GM21423 (cell line): ENCODE results near the gene BRPF1.

Experiments
- ATAC-seq: cut with Tn5 transposase; IDR thresholded peaks from one replicate; pipeline ENCODE4 v1.9.1; 2021; ENCODE audit warnings: mild to moderate bottlenecking, moderate library complexity; ENCODE audit not compliant: unreplicated experiment

Gene BRPF1

GRCh38 chr3:9731206-9732079 is at the start of gene BRPF1:
TSS of gene BRPF1 (plus strand) at chr3:9731735. CDS start at chr3:9734141, 2,406 bp downstream.
- ATAC-seq: peak; percentile 94

- no peak for ATAC-seq
These were observed 49.4 kb upstream of the BRPF1 start for GRCh38 chr3:9682096-9682495.

GRCh38 chr3:9683426-9683825 is 48.1 kb upstream of the BRPF1 start:
- ATAC-seq: no peak

GRCh38 chr3:9685216-9686049 is 46.1 kb upstream of the BRPF1 start:
- no peak for ATAC-seq

- no peak for ATAC-seq
These were observed 45.4 kb upstream of the BRPF1 start for GRCh38 chr3:9686050-9686550.

- no peak for ATAC-seq
These were observed 44.8 kb upstream of the BRPF1 start for GRCh38 chr3:9686703-9687102.

- no peak for ATAC-seq
These were observed 44.0 kb upstream of the BRPF1 start for GRCh38 chr3:9687514-9687913.

- ATAC-seq: no peak
These were observed 42.6 kb upstream of the BRPF1 start for GRCh38 chr3:9688961-9689360.

GRCh38 chr3:9689757-9690156 is 41.8 kb upstream of the BRPF1 start:
- no peak for ATAC-seq

- ATAC-seq: peak; percentile 98
These were observed 40.8 kb upstream of the BRPF1 start for GRCh38 chr3:9690451-9691450.

- ATAC-seq: no peak
These were observed 39.9 kb upstream of the BRPF1 start for GRCh38 chr3:9691636-9692035.

GRCh38 chr3:9692416-9692815 is 39.1 kb upstream of the BRPF1 start:
- no peak for ATAC-seq

- no peak for ATAC-seq
These were observed 36.2 kb upstream of the BRPF1 start for GRCh38 chr3:9695345-9695744.

GRCh38 chr3:9695746-9696145 is 35.8 kb upstream of the BRPF1 start:
- ATAC-seq: no peak

GRCh38 chr3:9696480-9697220 is 34.9 kb upstream of the BRPF1 start:
- no peak for ATAC-seq

- no peak for ATAC-seq
These were observed 33.6 kb upstream of the BRPF1 start for GRCh38 chr3:9697892-9698291.

GRCh38 chr3:9698293-9698692 is 33.2 kb upstream of the BRPF1 start:
- no peak for ATAC-seq

GRCh38 chr3:9700536-9700935 is 31.0 kb upstream of the BRPF1 start:
- ATAC-seq: no peak

GRCh38 chr3:9701006-9701405 is 30.5 kb upstream of the BRPF1 start:
- no peak for ATAC-seq

- ATAC-seq: no peak
These were observed 29.8 kb upstream of the BRPF1 start for GRCh38 chr3:9701711-9702110.
